ENCODE measurements around the gene FBXO48. TPM values are rescaled to one million over a fixed set of nuclear protein-coding genes. Genes with fewer than 3 reads are reported as not detected.

FBXO48 gene
- total and polyA plus RNA-seq, 2 experiments from 2014 or later, result 1.1 to 1.3 TPM

- TF ChIP-seq ZNF331 (CRISPR knock-in tag; IDR thresholded peaks at IDR 0.05; ENCODE audit: low read depth) (no peak), NANOG (IDR thresholded peaks at IDR 0.05; ENCODE audit: borderline replicate concordance) (no peak)
Observed at GRCh38 chr2:68458981-68459380, 8.1 kb downstream of the FBXO48 start (continued).

- Mint-ChIP-seq H3K4me3 (no peak overlapping the region), H3K36me3 (ENCODE audit: low read depth) (no peaks in the 10 kb centered on the region), H3K4me1 (no peaks in the 10 kb centered on the region), H3K27me3 (ENCODE audit: insufficient read depth, low read depth, poor library complexity) (no peaks in the 10 kb centered on the region), H3K9me3 (no peaks in the 10 kb centered on the region), H3K27ac (no peak overlapping the region)
- Histone ChIP-seq H3K79me2 (replicated peaks; ENCODE audit: insufficient read depth) (no peaks in the 10 kb centered on the region), H3K4me2 (no peak overlapping the region), H3K9me2 (ENCODE audit: insufficient read depth) (no peaks in the 10 kb centered on the region), H3K27me3 (ENCODE audit: insufficient read depth) (no peaks in the 10 kb centered on the region), H3K27ac (ENCODE audit: low read depth) (no peak overlapping the region), H4K20me1 (replicated peaks; ENCODE audit: insufficient read depth) (no peaks in the 10 kb centered on the region), H3K36me3 (ENCODE audit: insufficient read depth) (no peaks in the 10 kb centered on the region), H2AFZ (no peak overlapping the region), H3F3A (replicated peaks; ENCODE audit: low read depth) (no peaks in the 10 kb centered on the region), H3K4me3 (no peak overlapping the region), H3K4me1 (ENCODE audit: insufficient read depth) (no peaks in the 10 kb centered on the region)
- DNase-seq (ENCODE audit: low spot score), result no peak
- TF ChIP-seq REST (IDR thresholded peaks at IDR 0.05; ENCODE audit: unreplicated experiment) (no peak), POLR2AphosphoS5 (IDR thresholded peaks at IDR 0.05; ENCODE audit: low read depth) (no peak), EZH2phosphoT487 (IDR thresholded peaks at IDR 0.05; ENCODE audit: unreplicated experiment) (no peak), ZNF462 (CRISPR knock-in tag; IDR thresholded peaks at IDR 0.05) (no peak), ZNF114 (CRISPR knock-in tag; IDR thresholded peaks at IDR 0.05) (no peak), EZH2 (IDR thresholded peaks at IDR 0.05; ENCODE audit: low read depth, unreplicated experiment) (no peak), JUNB (IDR thresholded peaks at IDR 0.05; ENCODE audit: unreplicated experiment) (no peak)
- ATAC-seq, result no peak
Observed at GRCh38 chr2:68456198-68456597, 10.9 kb downstream of the FBXO48 start.
